Neural progenitor cell (in vitro differentiated cells): ENCODE measurements around the gene AQR. TPM values are rescaled to one million over a fixed set of nuclear protein-coding genes. Genes with fewer than 3 reads are reported as not detected.

ENCODE experiments used
- DNase-seq: peaks from one replicate; pipeline ENCODE4 v3.0.0-alpha.2; 2016; ENCODE audit warnings: low spot score
- H2AFZ ChIP-seq: fragments of 200-600 bp; sonication (generic); replicated peaks from 2 replicates; pipeline ENCODE4 v1.6.1; 2016; ENCODE audit warnings: antibody characterized with exemption
- H3F3A ChIP-seq: fragments of 200-600 bp; sonication (generic); 2 replicates; pipeline ENCODE4 v1.6.1; 2016; ENCODE audit warnings: antibody characterized with exemption, low read depth
- H3K27ac ChIP-seq: fragments of 200-600 bp; sonication (generic); 2 replicates; pipeline ENCODE4 v1.5.1; 2016; ENCODE audit warnings: mild to moderate bottlenecking
- H3K27me3 ChIP-seq: fragments of 200-600 bp; sonication (generic); 2 replicates; pipeline ENCODE4 v1.6.1; 2016; ENCODE audit warnings: mild to moderate bottlenecking, moderate library complexity
- H3K36me3 ChIP-seq: fragments of 200-600 bp; sonication (generic); 2 replicates; pipeline ENCODE4 v1.5.1; 2016
- H3K4me1 ChIP-seq: fragments of 200-600 bp; sonication (generic); 2 replicates; pipeline ENCODE4 v1.6.1; 2016; ENCODE audit warnings: mixed run types
- H3K4me2 ChIP-seq: fragments of 200-600 bp; sonication (generic); 2 replicates; pipeline ENCODE4 v1.6.1; 2016
- H3K4me3 ChIP-seq: fragments of 200-600 bp; sonication (generic); 2 replicates; pipeline ENCODE4 v1.5.1; 2016
- H3K79me2 ChIP-seq: fragments of 200-600 bp; sonication (generic); 2 replicates; pipeline ENCODE4 v1.6.1; 2016; ENCODE audit warnings: low read depth
- H3K9ac ChIP-seq: fragments of 200-600 bp; sonication (generic); 2 replicates; pipeline ENCODE4 v1.6.1; 2016
- H3K9me3 ChIP-seq: fragments of 200-600 bp; sonication (generic); 2 replicates; pipeline ENCODE4 v1.5.1; 2016; ENCODE audit warnings: low read depth
- H4K20me1 ChIP-seq: fragments of 200-600 bp; sonication (generic); 2 replicates; pipeline ENCODE4 v1.6.1; 2016; ENCODE audit warnings: low read depth
- H3K27ac Mint-ChIP-seq: 3 replicates; pipeline ENCODE4 v1.8.0; 2021; ENCODE audit warnings: mixed read lengths
- H3K27me3 Mint-ChIP-seq: 2 replicates; pipeline ENCODE4 v1.8.0; 2022; ENCODE audit warnings: low read depth, mild to moderate bottlenecking, inconsistent platforms, moderate library complexity, mixed read lengths; ENCODE audit not compliant: insufficient read depth
- H3K36me3 Mint-ChIP-seq: 3 replicates; pipeline ENCODE4 v1.8.0; 2021; ENCODE audit warnings: mixed read lengths
- H3K4me1 Mint-ChIP-seq: 3 replicates; pipeline ENCODE4 v1.8.0; 2021; ENCODE audit warnings: mixed read lengths
- H3K4me3 Mint-ChIP-seq: 3 replicates; pipeline ENCODE4 v1.8.0; 2021; ENCODE audit warnings: mild to moderate bottlenecking, moderate library complexity, mixed read lengths
- H3K9me3 Mint-ChIP-seq: 3 replicates; pipeline ENCODE4 v1.8.0; 2020; ENCODE audit warnings: mixed read lengths
- EZH2 ChIP-seq: fragments of 200-600 bp; sonication (generic); IDR thresholded peaks from 2 replicates; pipeline ENCODE4 v1.6.1; 2017; ENCODE audit warnings: antibody characterized with exemption, mild to moderate bottlenecking, moderate library complexity
- EZH2phosphoT487 ChIP-seq: fragments of 200-600 bp; sonication (generic); IDR thresholded peaks from 2 replicates; pipeline ENCODE4 v1.6.1; 2017; ENCODE audit warnings: antibody characterized with exemption
- total RNA-seq: library from RNA; depleted of rRNA; stranded (reverse); fragments of >200 nt; gene quantifications from 2 replicates; pipeline ENCODE4 v1.2.3, GENCODE V29; 2015; ENCODE audit warnings: low replicate concordance
- TF ChIP-seq, protein P1 (sequence below): fragments of 200-600 bp; sonication (generic); IDR thresholded peaks from 2 replicates; pipeline ENCODE4 v1.5.1; 2017; ENCODE audit warnings: antibody characterized with exemption, mild to moderate bottlenecking

AQR gene
- total RNA-seq, 1 donor from 2014 or later = 54.3 TPM

DNA sequence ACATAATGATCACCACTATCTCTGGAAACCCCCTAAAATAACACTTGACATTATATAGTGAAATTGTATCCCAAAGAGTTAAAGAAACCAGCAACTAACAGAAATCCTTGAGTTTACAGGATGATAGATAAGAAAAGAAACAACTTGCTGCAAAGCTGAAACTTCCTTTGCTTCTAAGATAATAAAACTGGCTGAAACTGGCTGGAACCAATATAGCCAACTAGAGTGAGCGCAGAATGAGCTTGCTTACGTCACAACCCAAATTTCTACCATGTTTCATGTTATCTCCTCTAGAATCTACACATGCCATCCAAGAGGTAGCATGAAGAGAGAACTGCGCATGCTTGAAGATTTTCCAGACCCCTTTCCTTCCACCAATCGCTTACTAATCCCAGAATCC is 90.4 kb downstream of the AQR start:
- no peak overlapping the region for H3K27ac Mint-ChIP-seq
- Histone ChIP-seq H3K4me1 (no peaks in the 10 kb centered on the region), H3K9me3 (no peaks in the 10 kb centered on the region), H2AFZ (no peak overlapping the region), H3K36me3 (peaks cover 25% of the 10 kb centered on the region), H3K9ac (no peak overlapping the region), H3K4me3 (no peak overlapping the region), H3K27me3 (no peaks in the 10 kb centered on the region), H3K27ac (no peak overlapping the region), H3K4me2 (no peak overlapping the region), H3K79me2 (no peaks in the 10 kb centered on the region), H3F3A (no peaks in the 10 kb centered on the region), H4K20me1 (no peaks in the 10 kb centered on the region)
- no peak for DNase-seq
- TF ChIP-seq, protein P1, sequence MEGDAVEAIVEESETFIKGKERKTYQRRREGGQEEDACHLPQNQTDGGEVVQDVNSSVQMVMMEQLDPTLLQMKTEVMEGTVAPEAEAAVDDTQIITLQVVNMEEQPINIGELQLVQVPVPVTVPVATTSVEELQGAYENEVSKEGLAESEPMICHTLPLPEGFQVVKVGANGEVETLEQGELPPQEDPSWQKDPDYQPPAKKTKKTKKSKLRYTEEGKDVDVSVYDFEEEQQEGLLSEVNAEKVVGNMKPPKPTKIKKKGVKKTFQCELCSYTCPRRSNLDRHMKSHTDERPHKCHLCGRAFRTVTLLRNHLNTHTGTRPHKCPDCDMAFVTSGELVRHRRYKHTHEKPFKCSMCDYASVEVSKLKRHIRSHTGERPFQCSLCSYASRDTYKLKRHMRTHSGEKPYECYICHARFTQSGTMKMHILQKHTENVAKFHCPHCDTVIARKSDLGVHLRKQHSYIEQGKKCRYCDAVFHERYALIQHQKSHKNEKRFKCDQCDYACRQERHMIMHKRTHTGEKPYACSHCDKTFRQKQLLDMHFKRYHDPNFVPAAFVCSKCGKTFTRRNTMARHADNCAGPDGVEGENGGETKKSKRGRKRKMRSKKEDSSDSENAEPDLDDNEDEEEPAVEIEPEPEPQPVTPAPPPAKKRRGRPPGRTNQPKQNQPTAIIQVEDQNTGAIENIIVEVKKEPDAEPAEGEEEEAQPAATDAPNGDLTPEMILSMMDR = no peak
- TF ChIP-seq EZH2phosphoT487 (no peak), EZH2 (no peak)
- no peaks in the 10 kb centered on the region for H3K9me3 Mint-ChIP-seq
- no peaks in the 10 kb centered on the region for H3K27me3 Mint-ChIP-seq
- H3K36me3 Mint-ChIP-seq = peaks cover 29% of the 10 kb centered on the region
- no peak overlapping the region for H3K4me3 Mint-ChIP-seq
- H3K4me1 Mint-ChIP-seq = no peaks in the 10 kb centered on the region

DNA sequence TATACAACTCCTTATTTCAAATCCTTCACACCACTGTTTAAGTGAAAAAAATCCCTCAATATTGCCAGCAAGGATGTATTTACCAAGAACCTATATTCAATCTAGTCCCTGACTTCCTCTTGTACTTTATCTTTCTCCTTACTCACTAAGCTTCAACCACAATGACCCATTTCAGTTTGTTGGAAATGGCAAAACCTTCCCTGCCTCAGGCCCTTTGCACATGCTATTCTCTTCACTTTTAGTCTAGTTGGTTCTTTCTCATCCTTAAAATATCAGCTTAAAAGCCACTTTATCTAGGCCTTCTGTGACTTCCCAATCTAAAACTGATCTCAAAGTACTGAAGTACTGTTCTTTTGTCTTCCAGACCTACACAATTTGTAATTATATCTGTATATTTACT is 92.9 kb downstream of the AQR start:
- Mint-ChIP-seq H3K4me3 (no peak overlapping the region), H3K4me1 (no peaks in the 10 kb centered on the region), H3K36me3 (peaks cover 33% of the 10 kb centered on the region), H3K27me3 (no peaks in the 10 kb centered on the region), H3K27ac (no peak overlapping the region), H3K9me3 (no peaks in the 10 kb centered on the region)
- Histone ChIP-seq H2AFZ (no peak overlapping the region), H3K36me3 (peaks cover 21% of the 10 kb centered on the region), H3K27ac (no peak overlapping the region), H3K4me3 (no peak overlapping the region), H3F3A (no peaks in the 10 kb centered on the region), H3K4me2 (no peak overlapping the region), H3K9ac (no peak overlapping the region), H3K4me1 (no peaks in the 10 kb centered on the region), H3K9me3 (no peaks in the 10 kb centered on the region), H3K79me2 (no peaks in the 10 kb centered on the region), H3K27me3 (no peaks in the 10 kb centered on the region), H4K20me1 (no peaks in the 10 kb centered on the region)
- no peak for DNase-seq
- TF ChIP-seq EZH2 = no peak
- TF ChIP-seq EZH2phosphoT487 = no peak
- TF ChIP-seq, protein P1 = no peak

DNA sequence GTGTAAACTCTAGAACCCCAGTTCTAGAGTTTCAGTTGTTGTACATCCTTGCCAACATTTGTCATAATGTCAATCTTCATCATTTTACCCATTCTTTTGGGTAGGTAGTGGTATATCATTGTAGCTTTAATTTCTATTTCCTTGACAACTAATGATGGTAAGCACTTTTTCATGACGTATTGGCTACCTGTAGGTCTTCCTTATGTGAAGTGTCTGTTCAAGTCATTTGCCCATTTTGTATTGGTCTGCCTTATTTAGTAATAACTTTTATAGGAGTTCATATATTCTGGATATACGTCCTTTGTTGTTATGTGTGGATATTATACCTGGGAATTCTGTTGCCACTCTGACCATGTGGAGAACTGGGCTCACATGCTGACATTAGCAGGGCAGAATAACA is 100.4 kb downstream of the AQR start:
- H3K79me2 ChIP-seq = no peaks in the 10 kb centered on the region
- H3K27me3 ChIP-seq = no peaks in the 10 kb centered on the region
- Mint-ChIP-seq H3K4me3 (no peak overlapping the region), H3K27ac (no peak overlapping the region), H3K4me1 (no peaks in the 10 kb centered on the region), H3K9me3 (no peaks in the 10 kb centered on the region), H3K27me3 (no peaks in the 10 kb centered on the region), H3K36me3 (peaks cover 35% of the 10 kb centered on the region)
- TF ChIP-seq EZH2phosphoT487 (no peak), EZH2 (no peak)
- TF ChIP-seq, protein P1 = no peak
- no peak overlapping the region for H3K4me3 ChIP-seq
- no peak overlapping the region for H2AFZ ChIP-seq
- DNase-seq = no peak
- H3K4me2 ChIP-seq = no peak overlapping the region
- H3K9me3 ChIP-seq = peaks cover 3% of the 10 kb centered on the region
- H3K27ac ChIP-seq = no peak overlapping the region
- H3K4me1 ChIP-seq = no peaks in the 10 kb centered on the region
- no peaks in the 10 kb centered on the region for H3F3A ChIP-seq
- peaks cover 25% of the 10 kb centered on the region for H3K36me3 ChIP-seq
- H3K9ac ChIP-seq = no peak overlapping the region
- no peaks in the 10 kb centered on the region for H4K20me1 ChIP-seq
